Ramos (cell line): ENCODE results near the gene ZDHHC8.

Experiments
- in situ Hi-C: fragments of 300-500 bp; cut with MboI; formaldehyde crosslinking; loops from one replicate; pipeline ENCODE4 v1.14.3; 2022; ENCODE audit warnings: low sequenced_read_pairs; ENCODE audit not compliant: unreplicated experiment

ZDHHC8 gene

GRCh38 chr22:20127318-20127868 lies 4.2 kb upstream of the ZDHHC8 start:
- in situ Hi-C loops = no loop called here

- in situ Hi-C loops = no loop called here
These were observed 3.6 kb upstream of the ZDHHC8 start for GRCh38 chr22:20127869-20128618.

- in situ Hi-C loops = no loop called here
These were observed 3.0 kb upstream of the ZDHHC8 start for GRCh38 chr22:20128619-20128901.

- in situ Hi-C loops = no loop called here
These were observed 2.5 kb upstream of the ZDHHC8 start for GRCh38 chr22:20128902-20129746.

GRCh38 chr22:20129747-20130014 lies 1.9 kb upstream of the ZDHHC8 start:
- in situ Hi-C loops = no loop called here

- in situ Hi-C loops = no loop called here
These were observed 1.3 kb upstream of the ZDHHC8 start for GRCh38 chr22:20130319-20130718.

GRCh38 chr22:20130731-20131596 lies 640 bp upstream of the ZDHHC8 start:
- in situ Hi-C loops = no loop called here

- in situ Hi-C loops = no loop called here
These were observed 468 bp downstream of the ZDHHC8 start for GRCh38 chr22:20131859-20132685.

GRCh38 chr22:20132686-20133246 lies 1.2 kb downstream of the ZDHHC8 start:
- in situ Hi-C loops = no loop called here

GRCh38 chr22:20133930-20134549 lies 2.4 kb downstream of the ZDHHC8 start:
- in situ Hi-C loops = no loop called here

- in situ Hi-C loops = no loop called here
These were observed 3.7 kb downstream of the ZDHHC8 start for GRCh38 chr22:20135265-20135664.

GRCh38 chr22:20135806-20136602 lies 4.4 kb downstream of the ZDHHC8 start:
- in situ Hi-C loops = no loop called here

- in situ Hi-C loops = no loop called here
These were observed 4.9 kb downstream of the ZDHHC8 start for GRCh38 chr22:20136603-20136873.

- in situ Hi-C loops = no loop called here
These were observed 5.5 kb downstream of the ZDHHC8 start for GRCh38 chr22:20137113-20137512.

- in situ Hi-C loops = no loop called here
These were observed 6.2 kb downstream of the ZDHHC8 start for GRCh38 chr22:20137671-20138416.

GRCh38 chr22:20138417-20138738 lies 6.8 kb downstream of the ZDHHC8 start:
- in situ Hi-C loops = no loop called here

GRCh38 chr22:20138868-20139267 lies 7.3 kb downstream of the ZDHHC8 start:
- in situ Hi-C loops = no loop called here
